Activated T-cell treated with anti-CD3 and anti-CD28 coated beads for 1 hour (primary cell): ENCODE results near the gene FCER1G.

Source experiments
- DNase-seq: peaks from one replicate; pipeline ENCODE4 v3.0.0-alpha.2; 2020; ENCODE audit warnings: low read depth

FCER1G gene

DNA sequence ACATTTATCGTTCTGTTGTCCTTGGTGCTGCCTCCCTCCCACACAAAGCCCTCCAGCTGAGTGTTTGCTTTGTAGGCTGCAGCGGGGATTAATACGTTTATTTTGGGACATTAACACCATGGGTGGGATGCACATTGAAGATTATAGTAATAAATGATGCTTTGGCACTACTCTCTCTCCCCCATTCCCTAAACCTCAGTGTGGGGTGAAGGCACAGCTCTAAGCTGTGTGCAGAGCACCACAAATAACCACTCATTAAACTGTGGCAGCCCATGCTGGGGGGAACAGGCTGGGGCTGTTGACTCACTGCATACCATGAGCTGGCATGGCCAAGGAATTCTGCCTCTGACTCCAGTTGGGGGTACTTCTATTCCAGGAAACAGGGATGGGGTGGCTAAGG, 51.1 kb downstream of the FCER1G start:
- DNase-seq, result no peak

DNA sequence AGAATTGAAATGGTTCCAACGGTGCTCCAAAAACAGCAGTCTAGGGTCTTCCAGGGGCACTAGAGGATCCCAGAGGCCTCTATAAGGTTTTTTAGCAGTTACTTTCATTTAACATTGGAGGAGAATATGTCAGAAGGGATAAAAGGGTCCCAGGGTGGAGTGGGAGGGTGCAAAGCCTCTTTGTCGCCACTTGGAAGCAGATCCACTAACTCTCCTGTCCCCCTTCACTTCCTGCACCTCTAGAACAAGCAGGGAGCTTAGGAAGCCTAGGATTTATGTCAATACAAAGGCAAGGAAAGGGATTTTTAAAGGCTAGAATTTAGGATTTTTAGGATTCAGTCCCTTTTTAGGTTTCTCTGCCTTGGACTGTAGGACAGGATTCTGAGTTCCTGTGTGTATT, 51.7 kb downstream of the FCER1G start:
- DNase-seq, result no peak

DNA sequence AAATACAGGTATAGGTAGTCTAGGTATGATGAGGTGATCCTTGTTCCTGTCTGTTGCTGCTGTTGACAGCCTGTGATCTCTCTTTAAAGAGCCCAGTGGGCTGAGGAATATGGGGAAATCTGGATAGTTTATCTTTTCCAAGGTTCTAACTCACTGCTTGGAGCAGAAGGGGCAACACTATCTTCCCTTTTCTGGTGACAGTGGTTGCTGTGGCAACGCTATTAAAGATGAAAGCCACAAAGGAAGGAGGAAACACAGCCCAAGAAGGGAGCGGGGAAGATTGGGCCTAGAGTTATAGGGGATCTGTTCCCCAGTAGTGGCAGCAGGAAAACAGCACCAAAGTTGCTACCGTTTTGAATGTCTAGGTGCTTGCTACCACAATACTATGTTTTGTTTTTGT, 52.2 kb downstream of the FCER1G start:
- DNase-seq, result no peak
